Muscle layer of colon (tissue), 2 donors: Measurements from ENCODE around the gene PREX1.

Experiments used
- H3K27ac ChIP-seq: one replicate; pipeline ENCODE4 v1.7.0; 2013; ENCODE audit warnings: low read depth, mild to moderate bottlenecking, low read length, moderate library complexity
- H3K27me3 ChIP-seq, 2 donors: one replicate each; pipeline ENCODE4 v1.7.0; 2013; ENCODE audit warnings: low read length in 2 of 2, mild to moderate bottlenecking in 2 of 2; ENCODE audit not compliant: insufficient read depth in 2 of 2, control insufficient read depth in 1 of 2
- H3K36me3 ChIP-seq: one replicate; pipeline ENCODE4 v1.7.0; 2013; ENCODE audit warnings: mild to moderate bottlenecking, low read length; ENCODE audit not compliant: insufficient read depth
- H3K4me1 ChIP-seq: one replicate; pipeline ENCODE4 v1.7.0; 2013; ENCODE audit warnings: mild to moderate bottlenecking, low read length; ENCODE audit not compliant: insufficient read depth
- H3K4me3 ChIP-seq, 2 donors: one replicate each; pipeline ENCODE4 v1.7.0; 2013; ENCODE audit warnings: low read length in 2 of 2, low read depth in 1 of 2, mild to moderate bottlenecking in 1 of 2, moderate library complexity in 1 of 2
- H3K9ac ChIP-seq: one replicate; pipeline ENCODE4 v1.7.0; 2013; ENCODE audit warnings: low read length
- H3K9me3 ChIP-seq: one replicate; pipeline ENCODE4 v1.7.0; 2013; ENCODE audit warnings: mild to moderate bottlenecking, low read length
- donor health status: abdominal sarcoma.
- donor health status: Adenocarcinoma of cecum.

PREX1 gene

GRCh38 chr20:48585061-48585870 is 242.5 kb downstream of the PREX1 start:
- H3K27ac ChIP-seq = no peak overlapping the region
- H3K9me3 ChIP-seq = no peaks in the 10 kb centered on the region
- no peaks in the 10 kb centered on the region for H3K4me1 ChIP-seq
- no peak overlapping the region for H3K4me3 ChIP-seq
- H3K27me3 ChIP-seq = no peaks in the 10 kb centered on the region
- no peaks in the 10 kb centered on the region for H3K36me3 ChIP-seq
- H3K9ac ChIP-seq = no peak overlapping the region

- Histone ChIP-seq H3K9ac (no peak overlapping the region), H3K36me3 (no peaks in the 10 kb centered on the region), H3K4me3 (no peak overlapping the region), H3K27me3 (no peaks in the 10 kb centered on the region), H3K27ac (no peak overlapping the region), H3K9me3 (no peaks in the 10 kb centered on the region), H3K4me1 (no peaks in the 10 kb centered on the region)
These were observed 243.3 kb downstream of the PREX1 start for GRCh38 chr20:48584391-48585060.

GRCh38 chr20:48583801-48584200 is 244.0 kb downstream of the PREX1 start:
- Histone ChIP-seq H3K4me1 (no peaks in the 10 kb centered on the region), H3K9me3 (no peaks in the 10 kb centered on the region), H3K4me3 (no peak overlapping the region), H3K9ac (no peak overlapping the region), H3K36me3 (no peaks in the 10 kb centered on the region), H3K27ac (no peak overlapping the region), H3K27me3 (no peaks in the 10 kb centered on the region)

GRCh38 chr20:48583171-48583570 is 244.6 kb downstream of the PREX1 start:
- Histone ChIP-seq H3K27me3 (no peaks in the 10 kb centered on the region), H3K27ac (no peak overlapping the region), H3K9me3 (no peaks in the 10 kb centered on the region), H3K4me1 (no peaks in the 10 kb centered on the region), H3K4me3 (no peak overlapping the region), H3K9ac (no peak overlapping the region), H3K36me3 (no peaks in the 10 kb centered on the region)

GRCh38 chr20:48582673-48582985 is 245.2 kb downstream of the PREX1 start:
- Histone ChIP-seq H3K27ac (no peak overlapping the region), H3K4me1 (no peaks in the 10 kb centered on the region), H3K9ac (no peak overlapping the region), H3K9me3 (no peaks in the 10 kb centered on the region), H3K4me3 (no peak overlapping the region), H3K27me3 (no peaks in the 10 kb centered on the region), H3K36me3 (no peaks in the 10 kb centered on the region)

GRCh38 chr20:48581167-48581566 is 246.6 kb downstream of the PREX1 start:
- Histone ChIP-seq H3K4me1 (no peaks in the 10 kb centered on the region), H3K36me3 (no peaks in the 10 kb centered on the region), H3K9ac (no peak overlapping the region), H3K9me3 (no peaks in the 10 kb centered on the region), H3K4me3 (no peak overlapping the region), H3K27me3 (no peaks in the 10 kb centered on the region), H3K27ac (no peak overlapping the region)

GRCh38 chr20:48578397-48579098 is 249.3 kb downstream of the PREX1 start:
- H3K27me3 ChIP-seq = no peaks in the 10 kb centered on the region
- no peaks in the 10 kb centered on the region for H3K9me3 ChIP-seq
- no peaks in the 10 kb centered on the region for H3K4me1 ChIP-seq
- no peak overlapping the region for H3K4me3 ChIP-seq
- H3K36me3 ChIP-seq = no peaks in the 10 kb centered on the region
- H3K27ac ChIP-seq = no peak overlapping the region
- no peak overlapping the region for H3K9ac ChIP-seq

- no peak overlapping the region for H3K9ac ChIP-seq
- H3K9me3 ChIP-seq = no peaks in the 10 kb centered on the region
- H3K4me3 ChIP-seq = no peak overlapping the region
- H3K4me1 ChIP-seq = no peaks in the 10 kb centered on the region
- no peaks in the 10 kb centered on the region for H3K27me3 ChIP-seq
- no peak overlapping the region for H3K27ac ChIP-seq
- no peaks in the 10 kb centered on the region for H3K36me3 ChIP-seq
These were observed 250.2 kb downstream of the PREX1 start for GRCh38 chr20:48577557-48577956.

- H3K9me3 ChIP-seq = no peaks in the 10 kb centered on the region
- H3K4me1 ChIP-seq = no peaks in the 10 kb centered on the region
- no peak overlapping the region for H3K27ac ChIP-seq
- no peak overlapping the region for H3K9ac ChIP-seq
- H3K4me3 ChIP-seq = no peak overlapping the region
- no peaks in the 10 kb centered on the region for H3K36me3 ChIP-seq
- no peaks in the 10 kb centered on the region for H3K27me3 ChIP-seq
These were observed 253.4 kb downstream of the PREX1 start for GRCh38 chr20:48574383-48574782.
